Left kidney (tissue), 2 donors: ENCODE data around the gene GOLGA6D. TPM values are rescaled to one million over a fixed set of nuclear protein-coding genes. Genes with fewer than 3 reads are reported as not detected.
"Not testable (repeated sequence)": the region's sequence is repeated elsewhere in the genome, so short reads cannot be mapped to it uniquely, and the experiment has no call there.

Experiments used
- DNase-seq: peaks from one replicate; pipeline ENCODE4 v3.0.0-alpha.2; 2013
- polyA plus RNA-seq: library from polyadenylated mRNA; unstranded; fragments of 120-200 nt; gene quantifications from one replicate; pipeline ENCODE4 v1.2.1, GENCODE V29; 2013; ENCODE audit not compliant: insufficient read length

Gene GOLGA6D
- polyA plus RNA-seq, 1 donor = 0.57 TPM

- DNase-seq = not testable (repeated sequence)
These were observed 51.2 kb downstream of the GOLGA6D start for GRCh38 chr15:75333654-75334419.

- DNase-seq = no peak
These were observed 52.7 kb downstream of the GOLGA6D start for GRCh38 chr15:75335313-75335704.

GRCh38 chr15:75335705-75336355 is 53.2 kb downstream of the GOLGA6D start, which contains the start of gene COMMD4:
Gene COMMD4, plus strand, starts transcription at chr15:75336063. Its CDS starts 27 bp downstream, at chr15:75336090.
- DNase-seq = peak; percentile 96

- DNase-seq = no peak
These were observed 56.1 kb downstream of the GOLGA6D start for GRCh38 chr15:75338661-75339240.

- DNase-seq = no peak
These were observed 57.1 kb downstream of the GOLGA6D start for GRCh38 chr15:75339531-75340240.

GRCh38 chr15:75342221-75342620 is 59.6 kb downstream of the GOLGA6D start:
- DNase-seq = no peak

GRCh38 chr15:75343953-75344352 is 61.3 kb downstream of the GOLGA6D start:
- DNase-seq = not testable (repeated sequence)

Other genes with a start within 250 kb of the GOLGA6D start
- gene C15orf39, start 81.0 kb upstream of the GOLGA6D start, polyA plus RNA-seq = 9.4 TPM
- not detected for gene GOLGA6C, start 24.5 kb upstream of the GOLGA6D start, polyA plus RNA-seq
- 91.0 TPM for gene COMMD4, start 53.2 kb downstream of the GOLGA6D start, polyA plus RNA-seq
- 29.2 TPM for gene NEIL1, start 64.2 kb downstream of the GOLGA6D start, polyA plus RNA-seq
- gene MAN2C1, start 85.8 kb downstream of the GOLGA6D start, polyA plus RNA-seq = 180 TPM
- gene SIN3A, start 168.9 kb downstream of the GOLGA6D start, polyA plus RNA-seq = 65.4 TPM